ENCODE measurements around the gene DAGLB.
"Not testable (repeated sequence)": the region's sequence is repeated elsewhere in the genome, so short reads cannot be mapped to it uniquely, and the experiment has no call there.

DNA sequence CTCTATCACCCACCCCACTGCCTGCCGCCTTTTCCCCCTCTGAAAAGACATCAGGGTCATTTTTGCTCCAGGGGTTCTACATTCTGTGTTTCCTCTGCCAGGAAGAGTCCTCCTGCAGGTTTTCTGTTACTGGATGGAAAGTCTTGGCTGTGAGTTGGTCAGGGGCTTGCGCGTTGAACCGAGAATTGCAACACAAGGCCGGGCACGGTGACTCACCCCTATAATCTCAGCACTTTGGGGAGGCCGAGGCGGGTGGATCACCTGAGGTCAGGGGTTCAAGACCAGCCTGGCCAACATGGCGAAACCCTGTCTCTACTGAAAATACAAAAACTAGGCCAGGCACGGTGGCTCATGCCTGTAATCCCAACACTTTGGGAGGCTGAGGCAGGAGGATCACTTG is 2.8 kb upstream of the DAGLB start:
- not testable (repeated sequence) for TF ChIP-seq HDGF (IDR thresholded peaks at IDR 0.05; ENCODE audit: borderline replicate concordance); BHLHE40 (IDR thresholded peaks at IDR 0.05; ENCODE audit: borderline replicate concordance); ARNT (IDR thresholded peaks at IDR 0.05); FOXA1 (IDR thresholded peaks at IDR 0.05); FOXK2 (IDR thresholded peaks at IDR 0.05); SUZ12 (IDR thresholded peaks at IDR 0.05); NFRKB (IDR thresholded peaks at IDR 0.05); ELF4 (IDR thresholded peaks at IDR 0.05); SP1 (IDR thresholded peaks at IDR 0.05); FOXM1 (IDR thresholded peaks at IDR 0.05; ENCODE audit: borderline replicate concordance); TARDBP (IDR thresholded peaks at IDR 0.05); CTBP1 (IDR thresholded peaks at IDR 0.05; ENCODE audit: borderline replicate concordance); ZNF384 (IDR thresholded peaks at IDR 0.05)

Data from HEK293T (cell line).